GM19455 (cell line): Measurements from ENCODE around the gene PNMA5.
"Not testable (repeated sequence)": the region's sequence is repeated elsewhere in the genome, so short reads cannot be mapped to it uniquely, and the experiment has no call there.

Experiments used
- ATAC-seq: cut with Tn5 transposase; IDR thresholded peaks from one replicate; pipeline ENCODE4 v1.9.1; 2021; ENCODE audit not compliant: unreplicated experiment

Gene PNMA5

DNA sequence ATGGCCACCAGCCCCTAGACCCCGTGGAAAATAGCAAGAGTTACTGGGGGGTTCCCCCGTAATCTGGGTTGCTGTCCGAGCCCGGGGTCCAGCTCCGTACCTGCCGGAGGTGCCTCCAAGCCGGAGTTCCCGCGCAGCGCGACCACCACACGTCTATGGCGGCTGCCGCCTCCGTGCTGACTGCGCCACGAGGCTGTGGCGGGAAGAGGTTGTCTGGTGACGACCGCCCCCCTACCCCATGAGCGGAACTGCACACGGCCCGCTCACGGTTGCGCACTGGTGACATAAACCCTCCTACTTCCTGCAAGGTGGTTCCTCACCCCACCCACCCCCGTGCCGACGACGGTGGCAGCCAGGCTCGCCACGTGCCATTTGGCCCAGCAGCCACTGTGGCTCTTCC, at the start of gene PNMA5:
PNMA5 (minus strand) TSS at position 184 of the 400 bp plus-strand sequence. CDS start 2,518 bp downstream, outside the sequence.
- no peak for ATAC-seq

DNA sequence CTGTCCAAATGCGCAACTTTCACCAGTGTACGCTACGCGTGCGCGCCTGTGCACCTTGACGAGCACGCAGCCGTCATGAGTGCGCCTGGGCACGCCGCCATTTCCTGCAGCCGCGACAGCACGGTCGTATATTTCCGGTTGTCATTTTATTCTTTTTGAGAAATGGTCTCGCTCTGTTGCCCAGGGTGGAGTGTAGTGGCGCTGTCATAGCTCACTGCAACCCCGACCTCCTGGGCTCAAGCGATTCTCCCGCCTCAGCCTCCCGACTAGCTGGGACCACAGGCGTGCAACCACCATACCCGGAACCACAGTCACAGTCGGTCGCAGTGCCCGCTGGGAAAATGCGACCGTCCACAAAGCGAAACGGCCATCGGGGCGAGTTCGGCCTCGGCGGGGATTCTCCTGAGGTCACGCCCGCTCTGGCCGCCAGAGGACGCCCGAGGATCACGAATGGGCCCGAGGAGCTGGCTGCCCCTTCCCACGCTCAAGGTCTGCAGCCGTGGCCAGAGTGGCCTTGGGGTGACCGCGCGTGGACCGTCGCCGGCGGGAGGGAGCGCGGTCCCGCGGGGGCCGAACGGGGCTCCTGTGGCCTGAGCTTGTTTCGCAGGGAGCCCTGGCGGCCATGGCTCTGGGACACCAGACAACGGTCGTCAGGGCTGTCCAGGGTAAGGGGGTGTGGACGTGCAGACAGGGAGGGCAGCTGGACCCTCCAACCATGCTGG, 38.6 kb upstream of the PNMA5 start:
- peak; percentile 69 for ATAC-seq

GRCh38 chrX:153030801-153031200, 36.9 kb upstream of the PNMA5 start:
- ATAC-seq, result no peak

DNA sequence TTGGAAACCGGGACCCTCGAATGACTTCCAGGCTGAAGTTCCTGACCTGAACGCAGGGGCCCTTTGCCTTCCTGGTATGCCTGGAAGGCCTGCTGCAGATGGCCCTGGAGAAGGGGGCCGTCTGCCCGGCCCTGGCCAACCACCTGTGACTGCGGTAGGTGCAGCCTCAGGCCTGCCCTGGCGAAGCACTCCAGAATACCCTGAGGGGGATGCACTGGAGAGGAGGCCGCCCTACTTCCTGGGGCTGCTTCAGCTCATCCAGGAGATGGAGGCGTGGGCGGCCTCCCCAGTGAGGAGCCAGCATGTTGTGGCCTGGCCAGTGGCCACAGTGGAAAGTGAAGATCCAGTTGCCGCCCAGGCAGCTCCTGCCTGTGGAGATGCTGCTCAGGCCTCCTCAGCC, 36.0 kb upstream of the PNMA5 start:
- no peak for ATAC-seq

- ATAC-seq, result no peak
Observed at GRCh38 chrX:153029162-153029561, 35.2 kb upstream of the PNMA5 start.

DNA sequence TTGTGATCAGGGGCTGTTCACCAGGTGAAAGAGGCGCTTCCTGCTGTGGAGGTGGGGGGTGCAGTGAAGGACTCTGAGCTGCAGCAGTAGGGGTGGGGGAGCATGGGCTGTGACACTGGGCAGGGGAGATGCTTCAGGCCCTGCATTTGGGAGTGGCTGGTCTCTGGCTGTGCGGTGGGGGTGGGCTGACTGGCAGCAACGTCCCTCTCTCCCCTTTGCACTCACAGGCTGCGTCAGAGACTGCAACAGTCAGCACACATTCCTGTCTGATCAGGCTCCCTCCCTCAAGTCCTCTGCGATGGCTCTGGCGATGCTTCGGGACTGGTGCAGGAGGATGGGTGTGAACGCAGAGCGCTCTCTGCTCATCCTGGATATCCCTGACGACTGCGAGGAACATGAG, 34.6 kb upstream of the PNMA5 start:
- ATAC-seq, result not testable (repeated sequence)

DNA sequence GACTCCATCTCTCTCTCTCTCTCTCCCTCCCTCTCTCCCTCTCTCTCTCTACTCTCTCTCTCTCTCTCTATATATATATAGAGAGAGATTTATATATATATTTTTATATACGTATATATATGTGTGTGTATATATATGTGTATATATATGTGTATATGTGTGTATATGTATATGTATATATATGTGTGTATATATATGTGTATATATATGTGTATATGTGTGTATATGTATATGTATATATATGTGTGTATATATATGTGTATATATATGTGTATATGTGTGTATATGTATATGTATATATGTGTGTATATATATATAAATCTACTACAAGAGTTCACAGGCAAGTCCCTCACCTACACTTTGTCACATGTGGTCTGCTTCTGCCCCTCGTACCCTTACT, 32.6 kb upstream of the PNMA5 start:
- not testable (repeated sequence) for ATAC-seq

DNA sequence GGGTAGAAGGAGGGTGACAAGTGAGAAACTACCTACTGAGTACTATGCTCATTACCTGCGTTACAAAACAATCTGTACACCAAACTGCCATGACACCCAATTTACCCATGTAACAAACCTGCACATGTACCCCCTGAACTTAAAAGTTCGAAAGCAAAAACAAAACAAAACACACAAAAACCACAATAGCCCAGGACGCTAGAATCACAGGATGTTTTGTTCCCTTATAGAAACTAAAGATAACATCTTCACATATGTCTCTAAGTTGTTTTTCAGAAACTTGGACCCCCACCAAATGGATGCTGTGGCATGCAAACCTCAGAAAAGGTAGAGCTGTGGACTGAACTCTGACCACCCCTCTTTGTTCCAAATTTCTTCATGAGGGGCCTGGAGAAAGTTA, 25.2 kb upstream of the PNMA5 start:
- no peak for ATAC-seq

- ATAC-seq, result not testable (repeated sequence)
Observed at GRCh38 chrX:153017174-153017573, 23.3 kb upstream of the PNMA5 start.

DNA sequence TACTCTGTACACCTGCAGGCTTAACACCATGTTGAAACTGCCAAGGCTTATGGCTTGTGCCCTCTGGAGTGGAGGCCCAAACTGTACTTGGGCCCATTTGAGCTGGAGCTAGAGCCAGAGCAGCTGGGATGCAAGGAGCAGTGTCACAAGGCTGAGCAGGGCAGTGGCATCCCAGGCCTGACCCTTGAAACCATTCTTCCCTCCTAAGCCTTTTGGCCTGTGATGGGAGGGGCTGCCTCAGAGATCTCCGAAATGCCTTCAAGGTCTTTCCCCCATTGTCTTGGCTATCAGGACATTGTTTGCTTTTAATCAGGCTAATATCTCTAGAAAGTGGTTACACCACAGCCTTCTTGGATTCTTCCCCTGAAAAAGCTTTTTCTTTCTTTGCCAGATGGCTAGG, 10.9 kb upstream of the PNMA5 start:
- no peak for ATAC-seq

- ATAC-seq, result no peak
Observed at GRCh38 chrX:153003981-153004380, 10.1 kb upstream of the PNMA5 start.

DNA sequence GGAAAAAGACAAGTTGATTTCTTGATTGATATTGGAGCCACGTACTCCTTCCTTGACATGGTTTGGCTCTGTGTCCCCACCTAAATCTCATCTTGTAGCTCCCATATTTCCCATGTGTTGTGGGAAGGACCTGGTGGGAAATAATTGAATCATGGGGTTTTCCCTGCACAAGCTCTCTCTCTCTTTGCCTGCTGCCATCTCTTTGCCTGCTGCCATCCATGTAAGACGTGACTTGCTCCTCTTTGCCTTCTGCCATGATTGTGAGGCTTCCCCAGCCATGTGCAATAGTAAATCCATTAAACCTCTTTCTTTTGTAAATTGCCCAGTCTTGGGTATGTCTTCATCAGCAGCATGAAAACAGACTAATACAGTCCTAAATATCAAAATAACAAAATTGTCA, 8.3 kb upstream of the PNMA5 start:
- ATAC-seq, result not testable (repeated sequence)

DNA sequence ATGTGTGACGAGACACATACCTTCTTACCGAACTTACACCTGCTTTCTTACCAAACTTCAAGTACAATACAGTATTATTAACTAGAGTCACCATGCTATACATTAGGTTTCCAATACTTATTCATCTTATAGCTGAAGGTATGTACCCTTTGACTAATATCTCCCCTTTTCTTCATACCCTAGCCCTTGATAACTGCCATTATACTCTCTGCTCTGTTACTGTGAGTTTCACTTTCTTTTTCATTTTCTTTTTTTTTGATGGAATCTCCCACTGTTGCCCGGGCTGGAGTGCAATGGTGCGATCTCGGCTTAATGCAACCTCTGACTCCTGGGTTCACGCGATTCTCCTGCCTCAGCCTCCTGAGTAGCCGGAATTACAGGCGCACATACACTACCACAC, 3.4 kb upstream of the PNMA5 start:
- ATAC-seq, result no peak

GRCh38 chrX:152992115-152992514, 1.8 kb downstream of the PNMA5 start:
- no peak for ATAC-seq

DNA sequence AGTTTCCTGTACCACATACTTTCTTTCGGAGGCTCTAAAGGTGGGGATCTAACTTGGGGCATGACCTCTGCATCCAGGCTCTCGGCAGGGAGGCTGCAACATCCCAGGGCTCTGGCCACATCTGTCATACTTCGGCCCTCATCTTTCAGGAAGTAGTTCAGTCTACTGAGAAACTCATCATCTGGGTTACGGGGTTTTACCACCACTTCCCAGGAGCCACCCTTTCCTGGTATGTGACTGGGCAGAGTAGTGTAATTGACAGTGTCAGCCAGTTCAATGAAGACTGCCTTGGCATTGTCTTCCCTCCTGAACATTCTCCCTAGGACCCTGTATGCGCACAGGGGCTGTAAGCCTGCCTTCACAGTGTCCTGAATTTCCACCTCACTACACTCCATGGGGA, 2.8 kb downstream of the PNMA5 start:
- ATAC-seq, result no peak

- no peak for ATAC-seq
Observed at GRCh38 chrX:152989292-152989658, 4.6 kb downstream of the PNMA5 start.

- ATAC-seq, result no peak
Observed at GRCh38 chrX:152988536-152989291, 5.2 kb downstream of the PNMA5 start.

DNA sequence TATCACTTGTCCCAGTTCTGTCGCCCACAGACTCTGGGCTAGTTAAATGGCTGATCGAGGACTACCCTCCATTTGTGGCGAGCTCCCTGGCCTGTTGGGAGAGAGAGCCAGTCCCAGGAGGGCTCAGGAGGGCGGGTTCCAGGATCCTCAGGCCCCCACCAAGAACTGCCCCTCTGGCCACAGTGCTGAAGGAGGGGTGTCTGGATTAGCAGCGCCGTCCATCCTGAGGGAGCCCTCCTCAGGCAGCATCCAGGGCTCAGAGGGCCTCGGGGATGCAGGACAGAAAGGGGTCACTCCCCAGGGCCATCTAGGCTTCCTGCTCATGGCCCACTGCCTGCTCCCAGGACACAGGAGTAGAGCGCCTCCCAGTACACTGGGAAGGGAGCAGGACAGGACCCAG, 6.1 kb downstream of the PNMA5 start:
- no peak for ATAC-seq

DNA sequence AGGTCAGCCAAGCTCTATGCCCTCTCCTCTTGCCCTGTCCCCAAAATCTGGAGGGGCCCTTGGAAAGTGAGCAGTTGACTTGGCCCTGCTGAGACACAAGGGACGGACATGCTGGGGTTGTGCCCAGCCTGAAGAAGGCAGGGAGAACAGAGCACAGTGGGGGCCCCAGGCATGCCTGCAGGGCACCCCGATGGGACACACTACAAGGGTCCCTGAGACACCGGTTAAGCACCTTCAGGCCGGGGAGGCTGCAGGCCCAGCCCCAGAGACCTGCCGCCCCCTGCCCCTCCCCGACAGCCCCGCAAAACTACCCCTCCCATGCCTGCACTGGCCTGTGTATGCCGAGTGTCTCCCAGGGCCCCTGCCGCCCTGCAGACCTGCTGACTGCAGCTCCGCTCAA, 6.8 kb downstream of the PNMA5 start:
- ATAC-seq, result not testable (repeated sequence)

- ATAC-seq, result not testable (repeated sequence)
Observed at GRCh38 chrX:152985383-152985782, 8.5 kb downstream of the PNMA5 start.

DNA sequence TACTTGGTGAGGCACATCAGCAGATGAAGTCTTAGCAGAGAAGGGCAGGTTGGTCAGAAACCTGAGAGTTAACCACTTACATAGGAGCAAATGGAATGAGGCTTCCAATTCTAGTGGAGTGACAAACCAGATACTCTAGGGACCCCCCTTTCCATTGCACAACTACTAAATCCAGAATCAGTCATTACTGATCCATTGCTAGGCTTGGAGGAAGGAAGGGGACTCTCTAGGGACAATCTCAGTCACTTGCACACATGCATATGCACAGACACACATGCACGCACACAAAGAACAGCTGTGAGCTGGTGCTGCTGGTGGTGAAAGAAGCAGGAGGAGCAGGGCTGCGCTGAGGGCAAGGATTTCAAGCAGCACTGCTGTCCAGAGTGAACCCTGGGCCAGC, 25.7 kb downstream of the PNMA5 start:
- ATAC-seq, result no peak

DNA sequence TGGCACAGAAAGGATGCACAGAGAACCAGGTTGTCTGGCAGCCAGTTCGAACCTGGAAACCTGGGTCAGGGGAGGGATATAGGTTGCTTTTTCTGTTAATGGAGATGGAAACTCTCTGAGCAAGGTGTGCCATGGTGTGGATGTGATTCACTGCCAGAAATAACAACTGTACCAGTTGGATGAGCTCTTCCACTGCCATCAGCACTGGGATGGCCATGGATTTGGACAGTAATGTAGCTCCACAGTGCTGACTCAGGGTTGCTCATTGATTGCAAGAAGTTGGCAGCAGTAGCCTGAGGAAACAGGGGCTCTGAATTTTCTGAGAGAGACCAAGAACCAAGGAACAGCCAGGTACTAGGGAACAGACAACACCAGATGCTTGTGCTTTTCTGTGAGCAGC, 33.8 kb downstream of the PNMA5 start:
- no peak for ATAC-seq

DNA sequence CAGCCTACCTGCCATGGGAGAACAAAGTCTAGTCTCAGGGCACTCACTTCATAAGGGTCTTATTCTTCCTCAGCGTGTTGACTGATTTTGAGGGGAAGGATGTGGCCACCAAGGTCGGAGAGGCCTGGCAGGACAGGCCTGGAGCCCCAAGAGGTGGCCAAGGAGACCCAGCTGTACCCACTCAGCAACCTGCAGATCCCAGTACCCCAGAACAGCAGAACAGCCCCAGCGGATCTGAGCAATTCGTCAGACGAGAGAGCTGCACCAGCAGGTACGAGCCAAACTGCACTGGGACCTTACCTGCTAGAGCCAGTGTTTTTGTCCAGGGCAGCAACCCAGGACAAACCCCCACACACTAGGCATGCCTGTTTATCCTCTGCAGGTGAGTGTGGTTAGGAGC, 34.3 kb downstream of the PNMA5 start:
- ATAC-seq, result no peak
